Measurements from ENCODE around the gene SYT5.
"Not testable (repeated sequence)": the region's sequence is repeated elsewhere in the genome, so short reads cannot be mapped to it uniquely, and the experiment has no call there.

Gene SYT5

DNA sequence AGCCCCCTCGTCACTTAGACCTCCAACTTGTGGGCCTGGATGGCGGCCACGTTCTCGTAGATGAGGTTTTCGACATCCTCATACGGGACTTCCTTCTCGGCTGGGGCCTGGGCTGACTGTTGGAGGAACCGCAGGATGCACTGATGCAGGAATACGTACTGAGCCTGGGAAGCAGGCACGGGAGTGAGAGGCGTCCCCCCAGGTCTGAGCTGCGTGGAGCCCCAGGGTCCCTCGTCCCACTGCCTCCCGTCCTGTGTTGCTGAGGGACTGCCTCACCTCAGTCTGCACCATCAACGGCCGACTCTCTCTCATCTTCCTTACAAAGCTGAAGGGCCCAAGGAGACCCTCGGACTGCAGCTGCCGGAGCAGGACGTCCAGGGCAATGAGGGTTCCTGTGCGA is 1.7 kb upstream of the SYT5 start:
- Histone ChIP-seq H3K9ac (ENCODE audit: low read depth in 1 of 2, low read length in 2 of 2) (no peak overlapping the region), H3K27ac (ENCODE audit: low read depth in 2 of 2, low read length in 2 of 2) (no peak overlapping the region), H3K9me3 (ENCODE audit: control insufficient read depth in 2 of 2, low read length in 2 of 2) (no peaks in the 10 kb centered on the region), H3K27me3 (ENCODE audit: control insufficient read depth in 2 of 2, insufficient read depth in 2 of 2, low read length in 2 of 2) (peaks cover 10 to 16% of the 10 kb centered on the region in 2 donors), H3K4me1 (ENCODE audit: control insufficient read depth in 2 of 2, insufficient read depth in 2 of 2, low read length in 2 of 2) (peaks cover 3% of the 10 kb centered on the region in 2 donors), H3K4me3 (ENCODE audit: low read length in 2 of 2) (no peak overlapping the region), H3K36me3 (ENCODE audit: control insufficient read depth in 2 of 2, insufficient read depth in 2 of 2, low read length in 2 of 2) (peaks cover 0 to 16% of the 10 kb centered on the region in 2 donors)

DNA sequence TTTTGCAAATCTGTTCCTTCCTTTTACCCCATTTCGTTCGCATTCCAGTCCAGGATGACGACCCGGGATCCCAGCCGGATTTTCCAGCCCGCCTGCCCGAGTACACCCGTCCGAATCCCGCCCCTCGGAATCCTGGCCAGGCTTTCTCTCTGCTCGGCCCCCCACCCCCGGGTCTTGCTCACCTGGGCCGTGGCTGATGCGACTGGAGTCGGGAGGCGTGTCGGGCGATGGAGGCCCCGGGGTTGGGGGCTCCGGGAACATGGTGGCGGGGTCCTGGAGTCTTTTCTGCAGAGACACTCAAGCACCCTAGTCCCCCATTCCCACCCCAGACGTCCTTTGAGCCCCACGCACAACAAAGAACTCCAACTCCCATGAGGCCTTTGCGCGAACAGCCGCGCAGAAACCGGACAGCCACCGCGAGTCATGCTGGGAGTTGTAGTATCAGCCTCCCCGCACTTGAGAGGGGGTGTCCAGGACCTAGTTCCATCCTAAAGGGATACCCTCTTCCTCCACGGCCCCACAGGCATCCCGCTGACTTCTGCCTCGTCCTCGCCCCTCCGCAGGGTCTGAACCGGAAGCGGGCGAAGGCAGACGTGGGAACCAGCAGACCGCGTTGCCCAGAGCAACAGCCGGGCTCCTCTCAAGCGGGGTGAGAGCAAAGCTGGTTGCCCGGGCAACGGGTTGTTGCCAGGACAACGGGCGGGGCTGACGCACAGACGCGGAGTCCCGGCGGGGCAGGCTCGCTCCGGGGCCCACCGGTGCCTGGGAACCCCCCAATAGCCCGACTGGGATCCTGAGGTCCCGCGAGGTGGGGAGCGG is 1.1 kb downstream of the SYT5 start:
- peaks cover 3% of the 10 kb centered on the region in 2 donors for H3K4me1 ChIP-seq (ENCODE audit: control insufficient read depth in 2 of 2, insufficient read depth in 2 of 2, low read length in 2 of 2)
- peak overlapping the region; percentile 38 to 54 for H3K4me3 ChIP-seq (ENCODE audit: low read length in 2 of 2)
- peaks cover 35 to 37% of the 10 kb centered on the region in 2 donors for H3K27me3 ChIP-seq (ENCODE audit: control insufficient read depth in 2 of 2, insufficient read depth in 2 of 2, low read length in 2 of 2)
- peaks cover 0 to 7% of the 10 kb centered on the region in 2 donors for H3K36me3 ChIP-seq (ENCODE audit: control insufficient read depth in 2 of 2, insufficient read depth in 2 of 2, low read length in 2 of 2)
- no peak overlapping the region for H3K9ac ChIP-seq (ENCODE audit: low read depth in 1 of 2, low read length in 2 of 2)
- no peak overlapping the region for H3K27ac ChIP-seq (ENCODE audit: low read depth in 2 of 2, low read length in 2 of 2)
- H3K9me3 ChIP-seq (ENCODE audit: control insufficient read depth in 2 of 2, low read length in 2 of 2) = no peaks in the 10 kb centered on the region

- Histone ChIP-seq H3K4me1 (ENCODE audit: control insufficient read depth in 2 of 2, insufficient read depth in 2 of 2, low read length in 2 of 2) (peaks cover 3% of the 10 kb centered on the region in 2 donors), H3K9me3 (ENCODE audit: control insufficient read depth in 2 of 2, low read length in 2 of 2) (no peaks in the 10 kb centered on the region), H3K4me3 (ENCODE audit: low read length in 2 of 2) (no peak overlapping the region), H3K27me3 (ENCODE audit: control insufficient read depth in 2 of 2, insufficient read depth in 2 of 2, low read length in 2 of 2) (peaks cover 46 to 47% of the 10 kb centered on the region in 2 donors), H3K9ac (ENCODE audit: low read depth in 1 of 2, low read length in 2 of 2) (no peak overlapping the region), H3K27ac (ENCODE audit: low read depth in 2 of 2, low read length in 2 of 2) (no peak overlapping the region), H3K36me3 (ENCODE audit: control insufficient read depth in 2 of 2, insufficient read depth in 2 of 2, low read length in 2 of 2) (no peaks in the 10 kb centered on the region)
These were observed 4.0 kb downstream of the SYT5 start for GRCh38 chr19:55176076-55176475.

DNA sequence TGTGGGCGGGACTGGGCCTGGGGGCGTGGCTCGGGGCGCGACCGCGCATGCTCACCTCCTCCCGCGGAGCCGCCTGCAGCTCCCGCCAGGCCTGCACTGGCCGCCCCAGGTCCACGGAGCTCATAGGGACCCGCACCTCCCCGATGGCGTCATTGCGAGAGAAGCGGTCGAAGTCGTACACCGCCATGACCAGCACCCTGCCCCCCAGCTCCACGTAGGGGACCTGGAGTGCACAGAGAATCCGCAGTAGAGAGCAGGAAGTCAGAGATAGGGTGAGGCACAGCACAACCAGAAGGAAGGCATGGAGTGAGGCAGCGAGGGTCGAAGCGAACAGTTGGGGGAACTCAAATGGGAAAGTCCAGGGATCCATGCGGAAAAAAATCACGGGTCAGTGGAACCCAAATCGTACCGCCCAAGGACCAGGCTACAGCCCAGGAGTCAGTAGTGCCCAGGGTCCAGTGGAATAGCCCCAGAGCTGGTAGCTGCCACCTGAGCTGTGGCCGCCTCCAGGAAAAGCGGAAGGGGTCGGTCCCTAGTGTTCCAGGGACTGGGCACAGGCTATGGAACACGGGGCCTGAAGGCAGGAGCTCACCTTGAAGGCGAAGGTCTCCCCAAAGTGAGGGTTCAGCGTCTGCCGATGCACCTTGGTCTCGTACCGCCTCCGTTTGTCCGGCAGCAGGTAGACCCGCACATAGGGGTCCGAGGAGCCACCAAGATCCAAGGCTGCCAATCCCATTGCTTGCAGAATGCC is 4.8 kb downstream of the SYT5 start:
- peaks cover 3% of the 10 kb centered on the region in 2 donors for H3K4me1 ChIP-seq (ENCODE audit: control insufficient read depth in 2 of 2, insufficient read depth in 2 of 2, low read length in 2 of 2)
- H3K9me3 ChIP-seq (ENCODE audit: control insufficient read depth in 2 of 2, low read length in 2 of 2) = no peaks in the 10 kb centered on the region
- peaks cover 44 to 47% of the 10 kb centered on the region in 2 donors for H3K27me3 ChIP-seq (ENCODE audit: control insufficient read depth in 2 of 2, insufficient read depth in 2 of 2, low read length in 2 of 2)
- H3K27ac ChIP-seq (ENCODE audit: low read depth in 2 of 2, low read length in 2 of 2) = no peak overlapping the region
- no peaks in the 10 kb centered on the region for H3K36me3 ChIP-seq (ENCODE audit: control insufficient read depth in 2 of 2, insufficient read depth in 2 of 2, low read length in 2 of 2)
- H3K9ac ChIP-seq (ENCODE audit: low read depth in 1 of 2, low read length in 2 of 2) = no peak overlapping the region
- H3K4me3 ChIP-seq (ENCODE audit: low read length in 2 of 2) = no peak overlapping the region

DNA sequence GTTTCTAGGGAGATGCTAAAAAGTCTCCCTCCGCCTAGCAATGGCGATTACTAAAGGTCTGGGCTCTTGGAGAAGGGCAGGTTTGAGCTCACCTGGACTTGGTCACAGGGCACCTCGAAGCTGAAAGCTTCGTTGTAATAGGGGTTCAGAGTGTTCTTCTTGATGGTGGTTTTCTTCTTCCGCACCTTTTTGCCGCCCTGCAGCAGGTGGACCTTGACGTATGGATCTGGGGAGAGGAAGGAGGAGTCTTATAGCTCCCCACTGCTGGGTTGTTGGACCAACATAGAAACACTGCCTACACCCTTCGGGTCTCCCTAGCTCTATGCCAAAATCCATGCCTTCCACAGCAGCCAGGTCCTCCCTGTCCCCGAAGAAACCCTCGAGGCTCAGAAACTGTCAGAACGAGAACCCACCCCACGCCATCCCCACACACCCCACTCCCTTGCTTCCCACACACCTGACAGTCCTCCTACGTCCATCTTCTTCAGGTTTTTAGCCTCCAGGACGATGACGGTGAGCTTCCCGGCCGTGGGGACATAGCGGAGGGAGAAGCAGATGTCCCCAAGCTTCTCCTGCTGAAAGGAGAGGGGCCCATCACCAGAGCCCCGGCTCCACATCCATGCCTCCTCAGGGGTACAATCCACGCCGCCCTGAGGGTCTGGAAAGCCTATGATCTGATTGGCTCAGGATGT is 5.5 kb downstream of the SYT5 start:
- no peak overlapping the region for H3K9ac ChIP-seq (ENCODE audit: low read depth in 1 of 2, low read length in 2 of 2)
- peaks cover 44 to 49% of the 10 kb centered on the region in 2 donors for H3K27me3 ChIP-seq (ENCODE audit: control insufficient read depth in 2 of 2, insufficient read depth in 2 of 2, low read length in 2 of 2)
- H3K36me3 ChIP-seq (ENCODE audit: control insufficient read depth in 2 of 2, insufficient read depth in 2 of 2, low read length in 2 of 2) = no peaks in the 10 kb centered on the region
- H3K27ac ChIP-seq (ENCODE audit: low read depth in 2 of 2, low read length in 2 of 2) = no peak overlapping the region
- H3K4me3 ChIP-seq (ENCODE audit: low read length in 2 of 2) = no peak overlapping the region
- no peaks in the 10 kb centered on the region for H3K9me3 ChIP-seq (ENCODE audit: control insufficient read depth in 2 of 2, low read length in 2 of 2)
- H3K4me1 ChIP-seq (ENCODE audit: control insufficient read depth in 2 of 2, insufficient read depth in 2 of 2, low read length in 2 of 2) = peaks cover 3% of the 10 kb centered on the region in 2 donors

- H3K4me3 ChIP-seq (ENCODE audit: low read length in 2 of 2) = peak overlapping the region in 1 of 2 donors; percentile 41
- no peaks in the 10 kb centered on the region for H3K36me3 ChIP-seq (ENCODE audit: control insufficient read depth in 2 of 2, insufficient read depth in 2 of 2, low read length in 2 of 2)
- H3K4me1 ChIP-seq (ENCODE audit: control insufficient read depth in 2 of 2, insufficient read depth in 2 of 2, low read length in 2 of 2) = no peaks in the 10 kb centered on the region
- H3K9ac ChIP-seq (ENCODE audit: low read depth in 1 of 2, low read length in 2 of 2) = no peak overlapping the region
- H3K9me3 ChIP-seq (ENCODE audit: control insufficient read depth in 2 of 2, low read length in 2 of 2) = no peaks in the 10 kb centered on the region
- H3K27me3 ChIP-seq (ENCODE audit: control insufficient read depth in 2 of 2, insufficient read depth in 2 of 2, low read length in 2 of 2) = peaks cover 44% of the 10 kb centered on the region in 2 donors
- no peak overlapping the region for H3K27ac ChIP-seq (ENCODE audit: low read depth in 2 of 2, low read length in 2 of 2)
These were observed 6.2 kb downstream of the SYT5 start for GRCh38 chr19:55173714-55174409.

GRCh38 chr19:55173186-55173713 is 6.8 kb downstream of the SYT5 start:
- no peaks in the 10 kb centered on the region for H3K4me1 ChIP-seq (ENCODE audit: control insufficient read depth in 2 of 2, insufficient read depth in 2 of 2, low read length in 2 of 2)
- H3K27me3 ChIP-seq (ENCODE audit: control insufficient read depth in 2 of 2, insufficient read depth in 2 of 2, low read length in 2 of 2) = peaks cover 44% of the 10 kb centered on the region in 2 donors
- peak overlapping the region in 1 of 2 donors; percentile 41 for H3K4me3 ChIP-seq (ENCODE audit: low read length in 2 of 2)
- no peaks in the 10 kb centered on the region for H3K9me3 ChIP-seq (ENCODE audit: control insufficient read depth in 2 of 2, low read length in 2 of 2)
- H3K9ac ChIP-seq (ENCODE audit: low read depth in 1 of 2, low read length in 2 of 2) = no peak overlapping the region
- H3K27ac ChIP-seq (ENCODE audit: low read depth in 2 of 2, low read length in 2 of 2) = no peak overlapping the region
- H3K36me3 ChIP-seq (ENCODE audit: control insufficient read depth in 2 of 2, insufficient read depth in 2 of 2, low read length in 2 of 2) = no peaks in the 10 kb centered on the region

- Histone ChIP-seq H3K36me3 (ENCODE audit: control insufficient read depth in 2 of 2, insufficient read depth in 2 of 2, low read length in 2 of 2) (no peaks in the 10 kb centered on the region), H3K4me1 (ENCODE audit: control insufficient read depth in 2 of 2, insufficient read depth in 2 of 2, low read length in 2 of 2) (no peaks in the 10 kb centered on the region), H3K27me3 (ENCODE audit: control insufficient read depth in 2 of 2, insufficient read depth in 2 of 2, low read length in 2 of 2) (peaks cover 42 to 45% of the 10 kb centered on the region in 2 donors), H3K4me3 (ENCODE audit: low read length in 2 of 2) (no peak overlapping the region), H3K9ac (ENCODE audit: low read depth in 1 of 2, low read length in 2 of 2) (no peak overlapping the region), H3K27ac (ENCODE audit: low read depth in 2 of 2, low read length in 2 of 2) (no peak overlapping the region), H3K9me3 (ENCODE audit: control insufficient read depth in 2 of 2, low read length in 2 of 2) (no peaks in the 10 kb centered on the region)
These were observed 7.3 kb downstream of the SYT5 start for GRCh38 chr19:55172741-55173140.

DNA sequence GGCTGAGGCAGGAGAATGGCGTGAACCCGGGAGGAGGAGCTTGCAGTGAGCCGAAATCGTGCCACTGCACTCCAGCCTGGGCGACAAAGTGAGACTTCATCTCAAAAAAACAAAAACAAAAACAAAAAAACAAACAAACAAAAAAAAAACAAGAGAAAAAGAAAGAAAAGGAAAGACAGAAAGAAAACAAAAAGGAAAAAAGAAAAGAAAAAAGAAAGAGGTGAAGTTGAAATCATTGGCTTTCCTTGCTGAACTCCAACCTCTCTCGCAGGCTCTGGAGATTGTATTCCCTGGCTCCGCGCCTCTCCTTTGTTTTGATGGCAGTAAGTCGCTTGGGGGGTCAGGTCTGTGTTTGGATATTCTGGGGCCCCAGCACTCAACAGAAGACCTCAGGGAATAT is 7.8 kb downstream of the SYT5 start:
- H3K9ac ChIP-seq (ENCODE audit: low read depth in 1 of 2, low read length in 2 of 2); H3K27ac ChIP-seq (ENCODE audit: low read depth in 2 of 2, low read length in 2 of 2); H3K9me3 ChIP-seq (ENCODE audit: control insufficient read depth in 2 of 2, low read length in 2 of 2); H3K4me1 ChIP-seq (ENCODE audit: control insufficient read depth in 2 of 2, insufficient read depth in 2 of 2, low read length in 2 of 2); H3K4me3 ChIP-seq (ENCODE audit: low read length in 2 of 2); H3K36me3 ChIP-seq (ENCODE audit: control insufficient read depth in 2 of 2, insufficient read depth in 2 of 2, low read length in 2 of 2): not testable (repeated sequence)
- H3K27me3 ChIP-seq (ENCODE audit: control insufficient read depth in 2 of 2, insufficient read depth in 2 of 2, low read length in 2 of 2) = peaks cover 42 to 48% of the 10 kb centered on the region in 2 donors
